NCI-H2107 treated with DMSO at 0.1 percent for 48 hours (cell line): Measurements from ENCODE around the gene DNAL1.
A peak's percentile ranks its signal among the peaks of the same experiment; 100 is the strongest.

Experiments
- DNase-seq: peaks from one replicate; lab custom pipeline; 2025; ENCODE audit not compliant: unreplicated experiment; lab: John Stamatoyannopoulos, UW

Gene DNAL1

DNA sequence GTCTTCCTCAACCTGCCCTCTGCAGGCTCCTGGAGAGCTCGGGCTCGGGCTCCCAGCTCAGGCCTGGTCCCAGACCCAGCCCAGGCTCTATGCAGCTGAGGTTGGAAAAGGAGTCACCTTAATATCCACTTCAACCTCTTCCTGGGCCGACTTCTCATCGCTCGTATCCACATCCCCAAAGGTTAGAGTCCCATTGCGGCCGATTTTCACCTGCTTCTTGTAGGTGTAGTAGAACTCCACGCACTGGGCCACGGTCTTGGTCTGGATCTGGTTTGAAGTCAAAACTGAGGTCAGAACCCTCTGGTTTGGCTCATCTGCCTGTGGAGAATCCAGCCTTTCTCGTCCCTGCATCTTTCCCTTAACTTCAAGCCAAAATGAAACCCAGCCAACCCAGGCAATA, 77.8 kb downstream of the DNAL1 start:
- DNase-seq, result no peak

DNA sequence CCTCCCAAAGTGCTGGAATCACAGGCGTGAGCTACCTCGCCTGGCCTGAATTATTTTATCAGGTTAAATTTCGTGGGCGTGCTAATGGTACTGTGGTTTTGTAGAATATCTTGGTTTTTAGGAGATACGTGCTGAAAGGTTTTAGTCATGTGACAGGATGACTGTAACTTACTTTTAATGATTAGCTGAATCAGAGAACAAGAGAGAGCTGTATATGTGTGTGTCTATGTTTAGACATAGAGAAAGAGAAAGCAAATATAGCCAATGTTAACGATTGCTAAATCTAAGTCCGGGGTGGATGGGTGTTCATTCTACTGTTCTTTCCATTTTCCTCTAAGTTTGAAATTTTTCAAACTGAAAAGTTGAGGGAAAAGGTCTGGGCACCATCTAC, 78.6 kb downstream of the DNAL1 start:
- no peak for DNase-seq

DNA sequence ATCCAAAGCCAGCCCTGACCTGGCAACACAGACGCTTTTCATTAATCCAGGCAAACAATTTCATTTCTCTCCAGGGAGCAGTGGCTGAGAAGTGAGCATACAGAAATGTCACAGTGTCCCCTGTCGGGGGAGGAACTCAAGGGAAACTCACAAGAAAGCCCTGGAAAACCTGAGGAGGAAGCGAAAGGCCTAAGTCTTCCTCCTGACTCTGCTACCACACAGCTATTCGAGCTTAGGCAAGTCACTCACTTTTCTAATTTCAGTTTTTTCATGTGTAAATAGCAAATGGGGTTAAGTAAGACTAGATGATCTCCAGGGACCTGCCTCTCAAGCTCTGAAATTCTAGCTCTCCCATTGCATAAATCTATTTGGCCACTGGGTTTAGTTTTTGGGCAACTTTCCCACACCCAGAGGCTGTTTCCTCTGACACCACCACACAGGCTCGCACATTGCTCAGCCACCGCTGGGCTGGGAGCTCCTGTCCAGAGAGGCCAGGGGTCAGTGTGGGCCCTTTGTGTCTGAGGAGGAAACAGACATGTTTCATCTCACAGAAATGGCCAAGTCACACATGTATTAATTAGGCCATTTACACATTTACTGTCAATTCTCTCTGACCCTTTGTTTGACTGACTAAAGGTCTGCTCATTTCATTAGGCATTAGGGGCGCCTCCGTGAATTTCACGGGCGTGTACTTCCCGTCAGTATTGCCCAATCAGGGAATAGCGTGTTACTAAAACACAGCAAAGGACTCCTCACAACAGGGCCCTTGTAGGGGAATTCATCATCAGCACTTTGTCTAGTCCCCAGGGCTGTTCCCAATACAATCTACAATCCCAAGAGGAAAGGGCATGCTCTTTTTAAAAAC, 79.2 kb downstream of the DNAL1 start:
- DNase-seq, result peak; percentile 88

DNA sequence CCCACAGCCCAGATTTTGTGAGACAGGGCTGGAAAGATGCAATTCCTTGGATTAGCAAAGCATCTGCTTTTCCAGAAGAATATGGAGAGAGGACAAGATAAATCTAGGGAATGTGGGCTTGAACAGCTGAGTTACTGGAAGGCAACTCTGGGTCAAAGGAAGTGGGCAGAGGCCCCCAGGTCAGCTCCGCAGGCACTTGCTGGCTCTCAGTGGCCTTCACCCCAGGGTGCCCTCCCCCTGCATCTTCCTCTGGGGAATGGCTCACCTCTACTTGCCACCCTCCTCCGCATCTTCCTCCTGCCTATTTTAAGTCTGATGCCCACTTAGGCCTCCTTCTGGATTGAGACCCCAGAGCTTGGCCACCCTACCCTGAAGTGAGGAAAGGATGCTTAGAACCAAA, 79.9 kb downstream of the DNAL1 start:
- no peak for DNase-seq

DNA sequence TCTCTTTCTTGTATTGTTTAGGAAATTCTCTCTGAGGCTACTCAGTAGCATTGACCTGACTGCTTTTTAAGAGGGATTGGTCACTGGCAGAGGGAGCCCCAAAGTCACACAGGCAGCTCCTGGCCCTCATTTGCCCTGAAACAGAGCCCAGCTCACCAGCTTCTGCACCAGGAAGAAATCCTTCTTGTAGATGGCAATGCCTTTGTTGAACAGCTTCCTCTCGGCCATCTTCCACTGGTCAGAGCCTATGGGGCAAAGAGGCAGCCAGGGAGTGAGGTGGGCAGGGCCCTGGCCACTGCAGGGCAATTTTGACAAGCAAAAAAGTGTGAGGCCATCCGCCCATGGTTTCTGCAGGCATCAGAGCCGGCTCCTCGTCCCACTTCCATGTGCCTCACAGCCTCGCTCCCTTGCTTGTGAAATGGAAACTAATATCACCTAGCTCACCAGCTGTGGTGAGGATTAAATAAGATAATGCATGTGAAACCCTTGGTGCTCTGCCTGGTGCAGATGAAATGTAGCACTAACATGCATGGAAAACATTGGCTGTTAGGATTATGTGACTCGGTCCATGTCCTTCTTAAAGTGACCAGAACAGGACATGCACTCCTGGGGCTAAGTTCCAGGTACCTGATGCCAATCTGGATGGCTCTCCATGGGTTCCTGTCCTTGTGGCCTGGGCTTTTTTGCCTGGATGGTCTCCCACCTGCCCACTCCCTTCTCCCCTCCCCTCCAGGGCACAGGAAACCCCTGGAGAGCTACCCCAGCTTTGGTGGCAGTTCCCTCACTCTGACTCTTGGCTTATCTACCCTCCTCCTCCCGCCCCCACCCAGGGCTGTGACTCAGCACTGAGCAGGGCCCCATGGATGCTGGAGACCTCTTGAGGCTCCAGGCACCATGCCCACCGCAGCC, 80.6 kb downstream of the DNAL1 start:
- no peak for DNase-seq

DNA sequence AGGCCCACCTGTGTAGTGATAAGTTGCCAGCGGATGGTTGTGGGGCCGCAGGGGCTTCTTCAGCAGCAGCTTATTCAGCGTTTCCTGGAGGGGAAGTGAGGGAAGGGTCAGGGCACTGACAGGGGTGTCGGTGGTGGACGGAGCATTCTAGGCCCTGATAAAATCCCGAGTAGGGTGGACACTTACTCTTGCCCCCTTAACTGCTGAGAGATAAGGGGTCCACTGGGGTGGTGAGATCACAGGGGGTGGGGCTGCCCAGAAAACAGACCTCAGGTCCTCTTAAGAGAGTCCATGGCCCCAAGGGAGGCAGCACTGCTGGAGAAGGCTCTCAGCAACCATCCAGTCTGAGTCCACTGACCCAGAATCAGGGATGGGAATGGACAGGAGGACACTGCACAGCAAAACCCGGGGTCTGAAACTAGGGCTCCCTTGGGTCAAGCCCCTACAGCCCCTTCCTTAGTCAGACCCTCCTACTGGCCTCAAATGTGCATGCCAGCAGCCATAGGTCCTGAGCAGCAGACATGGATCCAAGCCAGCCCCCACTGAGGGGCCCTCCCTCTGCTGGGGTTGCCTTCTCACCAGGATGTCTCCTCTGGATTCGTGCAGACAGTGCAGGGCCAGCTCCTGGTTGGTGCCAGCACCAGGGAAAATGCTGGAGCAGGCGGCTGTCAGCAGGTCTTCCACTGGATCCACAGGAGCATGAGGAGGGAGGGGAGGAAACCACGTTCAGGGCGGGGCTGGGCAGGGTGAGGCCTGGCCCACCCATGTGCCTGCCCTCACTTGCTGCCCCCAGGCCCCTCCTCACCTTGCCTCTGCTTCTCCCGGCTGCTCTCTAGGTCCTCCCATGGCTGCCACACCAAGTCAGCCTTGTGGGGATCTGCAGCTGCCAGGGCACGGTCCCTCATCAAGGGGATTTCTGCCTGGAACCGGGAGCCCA, 81.5 kb downstream of the DNAL1 start:
- no peak for DNase-seq

DNA sequence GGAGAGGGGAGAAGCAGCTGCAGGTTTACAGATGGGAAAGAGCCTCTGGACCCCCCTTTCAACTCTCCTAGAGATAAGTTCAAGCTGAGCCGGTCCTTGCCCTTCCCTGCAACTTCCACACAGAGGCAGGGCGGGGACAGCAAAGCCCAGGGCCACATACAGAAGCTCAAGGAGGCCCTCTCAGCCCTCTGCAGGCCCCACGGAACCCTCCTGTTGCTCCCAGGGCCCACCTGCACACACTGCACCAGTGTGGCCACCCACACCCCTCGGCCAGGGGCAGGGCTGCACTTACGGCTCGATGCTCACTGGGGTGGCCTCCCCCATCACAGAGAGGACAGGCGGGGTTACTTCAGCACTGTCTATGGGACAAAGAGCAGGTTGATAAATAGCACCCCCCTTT, 82.4 kb downstream of the DNAL1 start:
- DNase-seq, result no peak

DNA sequence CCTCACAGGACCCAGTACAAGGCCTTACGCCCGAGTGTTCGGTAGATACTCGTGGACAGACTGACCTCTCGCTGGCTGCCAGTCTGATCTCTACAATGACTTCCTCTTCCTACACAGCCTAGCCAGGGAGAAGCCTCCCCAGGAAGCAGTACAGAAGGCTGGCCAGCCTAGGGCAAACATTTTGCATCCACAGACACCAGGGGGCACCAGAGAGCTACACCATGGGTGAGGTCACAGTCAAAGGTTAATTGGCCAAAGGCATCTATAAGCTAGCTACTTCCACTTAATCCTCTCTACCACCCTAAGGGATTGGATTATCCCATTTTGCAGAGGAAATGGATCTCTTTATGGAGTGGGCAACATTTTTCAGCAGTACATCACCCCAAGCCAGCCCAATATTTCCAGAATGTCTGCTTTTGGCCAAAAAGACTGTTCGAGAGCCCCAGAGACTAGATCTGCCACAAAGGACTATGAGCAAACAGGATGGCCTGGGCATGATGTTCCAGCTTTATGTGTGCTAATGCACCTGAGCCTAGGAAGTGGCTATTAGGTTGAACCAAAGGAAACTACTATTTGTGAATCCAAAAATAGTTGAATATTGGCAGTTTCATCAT, 84.0 kb downstream of the DNAL1 start:
- DNase-seq, result peak; percentile 74

DNA sequence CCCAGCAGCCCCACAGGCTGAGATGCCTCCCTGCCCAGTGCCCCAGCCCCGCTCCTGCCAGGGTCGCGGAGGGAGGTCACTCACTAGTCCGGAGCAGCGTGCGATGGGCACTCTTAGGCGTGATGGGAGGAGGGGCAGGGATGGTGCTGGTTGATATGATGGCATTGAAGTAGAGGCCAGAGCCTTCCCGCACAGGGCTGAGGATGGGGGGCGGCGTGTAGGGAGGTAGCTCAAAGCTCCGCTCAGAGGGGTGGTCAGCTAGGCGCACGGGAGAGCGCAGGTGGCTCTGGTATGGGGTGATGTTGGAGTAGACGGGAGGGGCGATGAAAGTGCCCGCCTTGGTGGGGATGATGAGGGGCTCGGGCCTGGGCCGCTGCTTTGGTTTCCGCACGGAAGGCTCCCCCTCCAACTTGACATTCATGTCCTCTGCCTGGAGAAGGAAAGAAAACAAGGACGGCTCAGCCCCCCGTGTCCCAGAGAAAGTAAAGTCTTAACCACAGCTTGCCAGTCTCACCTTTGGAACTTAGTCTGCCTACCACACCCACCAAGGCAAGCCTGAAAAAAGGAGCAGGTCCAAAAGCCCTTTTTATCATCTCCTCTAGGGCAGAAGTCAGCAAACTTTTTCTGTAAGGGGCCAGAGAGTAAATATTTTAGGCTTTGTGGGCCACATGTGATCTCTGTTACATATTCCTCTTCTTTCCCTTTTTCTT, 84.9 kb downstream of the DNAL1 start:
- DNase-seq, result no peak

DNA sequence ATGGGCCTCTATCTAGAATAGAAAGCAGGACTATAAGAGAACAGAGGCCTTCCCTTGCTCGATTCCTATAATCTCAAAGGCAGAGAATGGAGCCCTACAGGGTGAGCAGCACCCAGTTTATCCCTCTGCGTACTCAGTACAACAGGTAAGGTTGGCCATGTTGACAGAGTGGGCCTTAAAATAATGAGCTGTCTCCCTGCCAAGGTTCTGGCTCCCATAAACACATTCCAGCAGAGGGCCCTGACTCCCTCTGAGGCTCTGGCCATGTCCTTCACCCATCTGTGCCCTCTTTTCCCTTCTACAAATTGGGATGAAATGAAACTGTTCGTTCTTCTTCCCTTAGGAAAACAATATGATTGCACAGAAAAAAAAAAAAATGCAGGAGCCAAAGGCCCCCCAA, 86.3 kb downstream of the DNAL1 start:
- DNase-seq, result no peak

DNA sequence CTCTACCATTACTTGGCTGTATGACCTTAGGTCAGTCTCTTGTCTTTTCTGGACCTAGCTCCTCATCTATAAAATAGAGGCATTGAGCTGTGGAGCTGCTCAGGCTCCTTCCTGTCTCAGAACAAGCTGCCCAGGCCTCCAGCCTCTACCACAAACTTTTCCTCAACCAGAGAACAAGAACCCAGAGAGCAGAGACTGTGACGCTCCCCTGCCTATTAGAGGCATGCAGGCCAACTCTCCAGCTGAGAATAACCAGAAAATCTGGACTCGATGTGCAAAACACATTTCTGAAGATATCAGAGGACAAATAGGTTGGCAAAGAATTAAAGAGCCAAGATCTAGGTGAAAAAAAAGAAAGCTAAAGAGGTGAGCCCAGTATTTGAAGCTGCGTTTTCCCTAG, 87.2 kb downstream of the DNAL1 start:
- no peak for DNase-seq

DNA sequence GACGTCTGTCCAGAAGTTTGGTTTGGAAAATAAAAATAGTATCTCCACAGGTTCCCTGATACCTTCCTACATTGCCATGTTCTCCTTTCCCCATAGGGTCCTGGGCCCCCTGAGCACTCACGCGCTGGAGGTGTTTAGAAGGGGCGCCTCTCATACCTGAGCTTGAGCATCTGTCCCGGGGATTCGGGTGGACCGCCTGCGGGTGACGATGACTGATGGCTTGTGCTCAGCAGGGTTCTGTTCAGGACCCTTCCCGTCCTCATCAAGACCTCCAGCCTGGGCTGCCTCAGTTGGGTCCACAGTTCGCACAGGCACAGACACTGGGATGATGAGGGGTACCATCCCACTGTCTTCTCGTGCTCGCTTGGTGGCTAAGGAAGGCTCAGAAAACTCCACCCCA, 92.1 kb downstream of the DNAL1 start:
- DNase-seq, result no peak

DNA sequence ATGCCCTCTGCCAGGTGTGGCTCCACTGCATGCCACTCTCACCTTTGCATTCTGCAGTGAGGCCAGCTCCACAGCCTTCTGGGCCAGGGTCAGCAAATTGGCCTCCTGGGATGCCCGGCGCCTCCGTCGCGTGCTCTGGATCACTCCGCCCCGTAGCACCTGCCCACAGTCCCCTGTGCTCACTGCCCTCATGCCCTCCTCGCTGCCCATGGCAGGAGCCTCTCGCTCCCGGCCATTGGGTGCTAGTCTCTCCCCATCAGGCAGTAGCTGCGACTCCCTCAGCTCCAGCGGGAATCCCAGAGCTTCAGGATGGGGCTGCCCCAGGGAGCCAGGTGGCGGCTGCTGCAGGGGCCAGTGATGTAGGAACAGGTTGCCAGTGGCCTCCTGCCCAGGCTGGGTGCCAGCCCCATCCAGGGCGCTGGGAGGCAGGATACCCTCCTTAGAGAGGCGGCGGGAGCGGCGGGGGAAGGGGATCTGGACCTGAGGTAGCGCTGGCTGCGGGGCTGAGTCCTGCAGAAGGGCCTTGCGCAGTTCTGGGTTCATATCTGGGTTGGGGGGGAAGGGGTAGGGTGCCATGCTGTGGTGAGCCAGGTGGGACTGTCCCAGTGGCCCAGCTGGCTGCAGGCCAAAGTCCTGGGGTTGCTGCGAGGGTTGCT, 93.9 kb downstream of the DNAL1 start:
- DNase-seq, result no peak

DNA sequence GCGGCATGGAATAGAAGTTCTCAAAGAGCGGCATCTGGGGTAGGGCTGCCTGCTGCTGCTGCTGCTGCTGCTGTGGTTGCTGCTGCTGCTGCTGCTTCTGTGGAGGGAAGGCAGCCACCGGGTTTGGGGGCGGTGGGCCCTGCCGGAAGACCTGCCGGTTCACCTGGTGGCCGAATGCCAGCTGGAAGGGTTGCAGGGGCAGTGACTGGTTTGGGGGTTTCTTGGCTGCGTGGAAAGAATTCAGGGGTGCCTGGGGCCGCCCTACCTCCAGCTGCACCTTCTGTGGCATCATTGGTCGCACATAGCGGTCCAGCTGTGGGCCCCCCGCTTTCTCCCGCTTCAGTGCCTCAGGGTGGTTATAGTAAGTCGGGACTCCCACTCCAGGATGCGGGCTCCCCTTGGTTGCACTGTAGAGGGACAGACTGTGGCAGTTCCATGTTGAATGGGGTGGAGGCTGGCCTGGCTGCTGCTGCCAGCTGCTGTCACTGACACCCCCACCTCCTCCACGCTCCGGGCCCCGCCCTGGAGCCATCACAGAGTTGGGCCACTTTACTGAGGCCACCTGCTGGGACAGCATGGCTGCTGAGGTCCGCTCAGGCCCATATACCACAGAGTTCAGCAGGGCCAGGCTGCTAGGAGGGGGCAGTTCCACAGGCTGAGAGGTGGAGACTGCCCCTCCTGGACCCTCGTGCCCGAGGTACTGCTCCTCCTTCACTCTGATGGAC, 94.5 kb downstream of the DNAL1 start:
- DNase-seq, result no peak

DNA sequence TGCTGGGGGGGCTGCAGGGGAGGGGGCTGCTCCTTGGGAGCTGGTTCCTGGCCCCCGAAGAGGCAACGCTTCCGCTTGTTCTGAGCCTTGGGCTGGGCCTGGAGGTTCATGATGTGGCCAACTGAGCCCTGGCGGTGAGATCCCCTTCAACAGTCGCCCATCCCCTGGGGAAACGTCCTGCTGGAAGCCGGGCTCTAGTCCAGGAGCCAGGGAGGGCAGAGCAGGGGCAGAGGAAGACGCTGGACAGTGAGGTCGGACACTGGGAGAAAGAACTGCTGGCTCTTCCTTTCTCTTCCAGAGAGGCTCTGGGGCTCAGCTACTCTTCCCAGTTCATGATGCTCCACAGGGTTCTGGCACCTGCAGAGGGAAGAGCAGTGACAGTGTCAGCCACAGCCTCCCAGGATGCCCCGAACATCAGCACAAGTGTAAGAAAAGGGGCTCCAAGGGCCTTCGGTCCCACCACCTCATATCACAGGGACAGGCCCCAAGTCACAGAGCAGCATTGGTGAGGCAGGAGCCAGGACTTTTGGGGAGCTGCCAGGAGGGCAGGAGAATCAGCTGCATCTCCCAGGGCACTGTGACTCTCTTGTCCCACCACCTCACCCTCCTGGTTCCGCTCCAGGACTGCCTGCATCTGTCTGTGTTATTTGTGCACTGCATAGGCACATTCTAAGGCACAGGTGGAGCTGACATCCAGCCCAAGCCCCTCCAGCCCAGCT, 95.3 kb downstream of the DNAL1 start:
- DNase-seq, result no peak

DNA sequence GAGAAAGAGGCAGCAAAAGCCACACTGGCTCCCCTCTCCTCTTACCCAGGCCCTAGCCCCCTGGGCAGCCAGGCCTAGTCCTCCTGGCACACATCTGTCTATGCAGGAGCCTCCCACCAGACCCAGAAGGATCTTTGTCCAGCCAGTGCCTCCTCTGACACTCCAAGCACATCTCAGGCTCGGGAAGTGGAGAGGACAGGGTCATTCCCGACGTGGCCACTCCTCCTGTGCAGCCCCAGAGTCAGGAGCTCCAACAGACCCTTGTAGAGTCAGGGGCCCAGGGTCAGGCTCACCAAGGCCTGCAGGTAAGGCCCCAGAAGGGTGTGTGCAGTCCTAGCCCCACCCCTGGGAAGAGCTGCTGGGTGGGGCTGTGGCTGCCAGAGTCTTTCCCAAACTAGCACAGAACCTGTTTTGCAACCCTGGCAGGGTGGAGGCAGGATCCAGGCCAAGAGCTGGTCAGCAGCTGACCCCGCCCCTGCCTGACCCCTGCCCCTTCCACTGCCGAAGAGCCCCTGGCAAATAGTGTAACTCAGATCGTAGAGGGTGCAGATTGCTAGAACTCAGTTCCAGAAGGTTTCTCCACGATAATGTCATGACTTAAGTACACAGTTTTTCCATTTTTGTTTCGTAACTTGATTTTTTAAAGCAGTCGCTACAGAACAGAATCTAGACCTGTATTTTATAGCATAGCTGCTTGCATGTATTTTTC, 96.0 kb downstream of the DNAL1 start:
- no peak for DNase-seq

DNA sequence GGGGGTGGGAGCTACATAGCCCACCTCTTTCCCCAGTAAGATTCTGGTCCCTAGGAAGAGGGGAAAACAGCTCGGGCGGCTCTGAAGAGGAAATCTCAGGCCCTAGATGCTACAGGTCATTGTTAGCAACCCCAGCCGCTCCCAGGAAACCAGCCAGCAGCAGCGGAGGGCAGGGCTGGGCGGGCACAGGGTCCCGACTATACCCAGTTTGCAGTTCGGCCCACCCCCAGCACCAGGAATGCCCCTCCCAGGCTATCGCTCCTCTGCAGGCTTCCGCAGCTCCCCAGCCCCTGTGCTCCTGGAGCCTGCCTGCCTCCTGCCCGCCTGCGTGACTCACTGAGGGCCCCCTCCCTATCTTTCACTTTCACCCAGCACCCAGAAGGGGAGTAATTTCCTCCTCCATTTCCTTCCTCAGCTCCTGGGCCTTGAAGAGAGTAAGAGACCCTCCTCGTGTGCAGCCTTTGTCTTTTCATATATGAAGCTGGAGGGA, 96.6 kb downstream of the DNAL1 start:
- no peak for DNase-seq
